ENCODE data around the gene GCK.

GCK gene

GRCh38 chr7:44177570-44178131 lies 11.6 kb downstream of the GCK start:
- TF ChIP-seq FOXM1 (IDR thresholded peaks at IDR 0.05; ENCODE audit: borderline replicate concordance, low read depth): no peak
- no peak for TF ChIP-seq ZBTB7A (IDR thresholded peaks at IDR 0.05; ENCODE audit: low read depth)
- no peak; the same call in 1 of the 2 replicates for TF ChIP-seq NFIC (IDR thresholded peaks at IDR 0.05)
- TF ChIP-seq YY1 (IDR thresholded peaks at IDR 0.05; ENCODE audit: low read depth): no peak
- TF ChIP-seq TCF12 (IDR thresholded peaks at IDR 0.05; ENCODE audit: low read depth): peak; percentile 41; the same call in 1 of the 2 replicates
- TF ChIP-seq CEBPB (IDR thresholded peaks at IDR 0.05): no peak
- TF ChIP-seq CREB1 (IDR thresholded peaks at IDR 0.05; ENCODE audit: low read depth): 0 out of 2 replicates have a peak, but pooled peaks have one; percentile 21
- no peak for TF ChIP-seq EGR1 (IDR thresholded peaks at IDR 0.05)
- no peak for TF ChIP-seq MAX (IDR thresholded peaks at IDR 0.05)
- peak; percentile 61; the same call in 1 of the 2 replicates for TF ChIP-seq EP300 (IDR thresholded peaks at IDR 0.05; ENCODE audit: borderline replicate concordance)
- no peak for TF ChIP-seq TEAD4 (IDR thresholded peaks at IDR 0.05)
- TF ChIP-seq USF1 (IDR thresholded peaks at IDR 0.05): no peak
- TF ChIP-seq REST (IDR thresholded peaks at IDR 0.05; ENCODE audit: low read depth): no peak

- no peak for TF ChIP-seq CEBPB (IDR thresholded peaks at IDR 0.05)
- no peak for TF ChIP-seq MAX (IDR thresholded peaks at IDR 0.05)
- TF ChIP-seq EGR1 (IDR thresholded peaks at IDR 0.05): no peak
- TF ChIP-seq TAF1 (IDR thresholded peaks at IDR 0.05; ENCODE audit: low read depth): no peak
- TF ChIP-seq FOXM1 (IDR thresholded peaks at IDR 0.05; ENCODE audit: borderline replicate concordance, low read depth): no peak
- no peak for TF ChIP-seq NFIC (IDR thresholded peaks at IDR 0.05)
- no peak for TF ChIP-seq TCF12 (IDR thresholded peaks at IDR 0.05; ENCODE audit: low read depth)
- TF ChIP-seq YY1 (IDR thresholded peaks at IDR 0.05; ENCODE audit: low read depth): no peak
- no peak for TF ChIP-seq TEAD4 (IDR thresholded peaks at IDR 0.05)
- TF ChIP-seq USF1 (IDR thresholded peaks at IDR 0.05): no peak
- no peak for TF ChIP-seq REST (IDR thresholded peaks at IDR 0.05; ENCODE audit: low read depth)
- TF ChIP-seq ZBTB7A (IDR thresholded peaks at IDR 0.05; ENCODE audit: low read depth): no peak
- TF ChIP-seq EP300 (IDR thresholded peaks at IDR 0.05; ENCODE audit: borderline replicate concordance): no peak
- no peak for TF ChIP-seq RAD21 (IDR thresholded peaks at IDR 0.05; ENCODE audit: low read depth)
- no peak for TF ChIP-seq CREB1 (IDR thresholded peaks at IDR 0.05; ENCODE audit: low read depth)
Measured at GRCh38 chr7:44176486-44176885, 12.8 kb downstream of the GCK start.

- TF ChIP-seq REST (IDR thresholded peaks at IDR 0.05; ENCODE audit: low read depth) (no peak), TCF12 (IDR thresholded peaks at IDR 0.05; ENCODE audit: low read depth) (no peak), FOXM1 (IDR thresholded peaks at IDR 0.05; ENCODE audit: borderline replicate concordance, low read depth) (no peak), CREB1 (IDR thresholded peaks at IDR 0.05; ENCODE audit: low read depth) (no peak), ZBTB7A (IDR thresholded peaks at IDR 0.05; ENCODE audit: low read depth) (no peak), CEBPB (IDR thresholded peaks at IDR 0.05) (no peak), TEAD4 (IDR thresholded peaks at IDR 0.05) (no peak), EP300 (IDR thresholded peaks at IDR 0.05; ENCODE audit: borderline replicate concordance) (no peak), MAX (IDR thresholded peaks at IDR 0.05) (no peak), YY1 (IDR thresholded peaks at IDR 0.05; ENCODE audit: low read depth) (no peak), NFIC (IDR thresholded peaks at IDR 0.05) (no peak), TAF1 (IDR thresholded peaks at IDR 0.05; ENCODE audit: low read depth) (no peak), USF1 (IDR thresholded peaks at IDR 0.05) (no peak), EGR1 (IDR thresholded peaks at IDR 0.05) (no peak), RAD21 (IDR thresholded peaks at IDR 0.05; ENCODE audit: low read depth) (no peak)
Measured at GRCh38 chr7:44175730-44176129, 13.5 kb downstream of the GCK start.
